Muscle layer of duodenum (tissue), 2 donors: ENCODE results near the gene PALLD.

ENCODE experiments used
- H3K27ac ChIP-seq: one replicate; pipeline ENCODE4 v1.7.0; 2013; ENCODE audit warnings: mild to moderate bottlenecking, low read length
- H3K27me3 ChIP-seq: one replicate; pipeline ENCODE4 v1.7.0; 2013; ENCODE audit warnings: low read depth, mild to moderate bottlenecking, control low read depth, low read length
- H3K36me3 ChIP-seq, 2 donors: one replicate each; pipeline ENCODE4 v1.7.0; 2013; ENCODE audit warnings: low read length in 2 of 2, control low read depth in 1 of 2, mild to moderate bottlenecking in 1 of 2; ENCODE audit not compliant: insufficient read depth in 2 of 2, control insufficient read depth in 1 of 2
- H3K4me1 ChIP-seq, 2 donors: one replicate each; pipeline ENCODE4 v1.7.0; 2013; ENCODE audit warnings: low read length in 2 of 2, mild to moderate bottlenecking in 2 of 2, control low read depth in 1 of 2, moderate library complexity in 1 of 2; ENCODE audit not compliant: insufficient read depth in 2 of 2, control insufficient read depth in 1 of 2
- H3K4me3 ChIP-seq, 2 donors: one replicate each; pipeline ENCODE4 v1.7.0; 2013; ENCODE audit warnings: low read length in 2 of 2, low read depth in 1 of 2, mild to moderate bottlenecking in 1 of 2
- H3K9me3 ChIP-seq, 2 donors: one replicate each; pipeline ENCODE4 v1.7.0; 2013; ENCODE audit warnings: low read length in 2 of 2, control low read depth in 1 of 2, mild to moderate bottlenecking in 1 of 2; ENCODE audit not compliant: control insufficient read depth in 1 of 2
- donor health status: healthy.

PALLD gene

GRCh38 chr4:168528131-168528949 is 31.5 kb downstream of the PALLD start:
- Histone ChIP-seq H3K4me1 (no peaks in the 10 kb centered on the region), H3K27me3 (no peaks in the 10 kb centered on the region), H3K36me3 (no peaks in the 10 kb centered on the region), H3K4me3 (no peak overlapping the region), H3K27ac (no peak overlapping the region), H3K9me3 (no peaks in the 10 kb centered on the region)

- Histone ChIP-seq H3K4me1 (no peaks in the 10 kb centered on the region), H3K36me3 (no peaks in the 10 kb centered on the region), H3K27ac (no peak overlapping the region), H3K9me3 (no peaks in the 10 kb centered on the region), H3K4me3 (no peak overlapping the region), H3K27me3 (no peaks in the 10 kb centered on the region)
These were observed 32.4 kb downstream of the PALLD start for GRCh38 chr4:168529257-168529656.

DNA sequence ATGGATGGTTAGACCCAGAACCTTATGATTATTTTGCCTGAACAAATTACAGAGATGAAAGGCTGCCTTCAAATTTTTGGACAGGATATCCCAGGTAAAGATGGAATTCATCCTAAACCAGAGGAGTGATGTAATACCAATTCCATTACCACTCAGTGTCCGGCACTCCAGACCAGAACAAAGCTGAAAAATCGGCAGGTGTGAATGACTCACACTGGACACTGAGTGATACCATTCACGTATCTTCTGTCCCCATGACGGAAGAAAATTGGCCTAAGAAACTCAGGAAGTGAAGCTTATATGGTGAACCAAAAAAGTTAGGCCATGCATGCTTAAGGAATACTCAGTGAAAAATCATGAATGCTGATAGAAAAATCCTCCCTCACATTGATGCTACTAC is 34.5 kb downstream of the PALLD start:
- no peaks in the 10 kb centered on the region for H3K4me1 ChIP-seq
- H3K27ac ChIP-seq = no peak overlapping the region
- H3K9me3 ChIP-seq = no peaks in the 10 kb centered on the region
- H3K27me3 ChIP-seq = no peaks in the 10 kb centered on the region
- no peaks in the 10 kb centered on the region for H3K36me3 ChIP-seq
- H3K4me3 ChIP-seq = no peak overlapping the region

- Histone ChIP-seq H3K36me3 (no peaks in the 10 kb centered on the region), H3K27me3 (no peaks in the 10 kb centered on the region), H3K4me1 (no peaks in the 10 kb centered on the region), H3K27ac (no peak overlapping the region), H3K9me3 (no peaks in the 10 kb centered on the region), H3K4me3 (no peak overlapping the region)
These were observed 37.7 kb downstream of the PALLD start for GRCh38 chr4:168534535-168534934.

DNA sequence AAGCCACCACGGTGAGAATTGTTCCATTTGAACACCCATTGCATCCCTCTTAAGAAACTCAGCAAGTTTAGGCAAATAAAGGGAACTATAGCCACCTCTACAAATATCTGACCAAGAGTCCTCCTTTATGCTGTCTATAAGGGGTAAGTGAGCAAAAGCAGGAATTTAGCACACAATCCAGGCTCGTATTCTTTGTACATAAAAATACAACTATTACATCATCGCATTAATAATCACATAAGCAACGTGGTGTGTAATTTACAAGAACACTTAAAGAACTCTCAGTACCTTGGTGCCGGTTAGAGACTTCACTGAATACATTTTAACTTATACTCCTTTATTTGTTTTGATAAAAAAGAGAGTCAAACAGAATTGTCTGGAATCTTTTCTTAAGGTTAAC is 38.8 kb downstream of the PALLD start:
- Histone ChIP-seq H3K27me3 (no peaks in the 10 kb centered on the region), H3K4me1 (no peaks in the 10 kb centered on the region), H3K27ac (no peak overlapping the region), H3K4me3 (no peak overlapping the region), H3K9me3 (no peaks in the 10 kb centered on the region), H3K36me3 (no peaks in the 10 kb centered on the region)

GRCh38 chr4:168536448-168536847 is 39.6 kb downstream of the PALLD start:
- Histone ChIP-seq H3K4me3 (no peak overlapping the region), H3K27me3 (no peaks in the 10 kb centered on the region), H3K36me3 (no peaks in the 10 kb centered on the region), H3K9me3 (no peaks in the 10 kb centered on the region), H3K4me1 (no peaks in the 10 kb centered on the region), H3K27ac (no peak overlapping the region)

DNA sequence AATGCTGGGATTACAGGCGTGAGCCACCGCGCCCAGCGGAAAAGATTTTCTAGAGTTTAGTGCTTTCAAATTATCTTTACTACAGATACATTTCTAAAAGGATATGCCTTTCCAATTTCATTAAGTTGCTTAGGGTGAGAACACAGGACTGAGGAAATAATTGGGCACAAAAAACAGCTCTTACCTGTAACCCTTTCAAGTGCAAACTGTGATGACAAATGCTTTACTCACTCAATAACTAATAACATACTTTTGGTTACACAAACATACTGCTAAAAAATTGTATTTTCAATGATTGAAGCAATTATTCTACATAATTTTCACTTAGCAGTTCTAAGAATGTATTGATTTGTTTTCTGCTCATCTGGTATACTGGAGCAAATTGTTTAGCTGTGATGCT is 40.2 kb downstream of the PALLD start:
- no peaks in the 10 kb centered on the region for H3K9me3 ChIP-seq
- no peak overlapping the region for H3K27ac ChIP-seq
- no peaks in the 10 kb centered on the region for H3K27me3 ChIP-seq
- H3K36me3 ChIP-seq = no peaks in the 10 kb centered on the region
- no peaks in the 10 kb centered on the region for H3K4me1 ChIP-seq
- H3K4me3 ChIP-seq = no peak overlapping the region

- H3K36me3 ChIP-seq = no peaks in the 10 kb centered on the region
- no peaks in the 10 kb centered on the region for H3K9me3 ChIP-seq
These were observed 40.7 kb downstream of the PALLD start for GRCh38 chr4:168537571-168537970.

GRCh38 chr4:168538632-168539031 is 41.8 kb downstream of the PALLD start:
- Histone ChIP-seq H3K27me3 (no peaks in the 10 kb centered on the region), H3K4me1 (no peaks in the 10 kb centered on the region), H3K36me3 (no peaks in the 10 kb centered on the region), H3K9me3 (no peaks in the 10 kb centered on the region), H3K4me3 (no peak overlapping the region), H3K27ac (no peak overlapping the region)

More at GRCh38 chr4:168537571-168537970, 40.7 kb downstream of the PALLD start:
- Histone ChIP-seq H3K27ac (no peak overlapping the region), H3K27me3 (no peaks in the 10 kb centered on the region), H3K4me3 (no peak overlapping the region), H3K4me1 (no peaks in the 10 kb centered on the region)

- no peaks in the 10 kb centered on the region for H3K36me3 ChIP-seq
- H3K4me3 ChIP-seq = no peak overlapping the region
- no peak overlapping the region for H3K27ac ChIP-seq
- peaks cover 0 to 4% of the 10 kb centered on the region in 2 donors for H3K4me1 ChIP-seq
- no peaks in the 10 kb centered on the region for H3K27me3 ChIP-seq
- H3K9me3 ChIP-seq = no peaks in the 10 kb centered on the region
These were observed 43.2 kb downstream of the PALLD start for GRCh38 chr4:168540086-168540485.

DNA sequence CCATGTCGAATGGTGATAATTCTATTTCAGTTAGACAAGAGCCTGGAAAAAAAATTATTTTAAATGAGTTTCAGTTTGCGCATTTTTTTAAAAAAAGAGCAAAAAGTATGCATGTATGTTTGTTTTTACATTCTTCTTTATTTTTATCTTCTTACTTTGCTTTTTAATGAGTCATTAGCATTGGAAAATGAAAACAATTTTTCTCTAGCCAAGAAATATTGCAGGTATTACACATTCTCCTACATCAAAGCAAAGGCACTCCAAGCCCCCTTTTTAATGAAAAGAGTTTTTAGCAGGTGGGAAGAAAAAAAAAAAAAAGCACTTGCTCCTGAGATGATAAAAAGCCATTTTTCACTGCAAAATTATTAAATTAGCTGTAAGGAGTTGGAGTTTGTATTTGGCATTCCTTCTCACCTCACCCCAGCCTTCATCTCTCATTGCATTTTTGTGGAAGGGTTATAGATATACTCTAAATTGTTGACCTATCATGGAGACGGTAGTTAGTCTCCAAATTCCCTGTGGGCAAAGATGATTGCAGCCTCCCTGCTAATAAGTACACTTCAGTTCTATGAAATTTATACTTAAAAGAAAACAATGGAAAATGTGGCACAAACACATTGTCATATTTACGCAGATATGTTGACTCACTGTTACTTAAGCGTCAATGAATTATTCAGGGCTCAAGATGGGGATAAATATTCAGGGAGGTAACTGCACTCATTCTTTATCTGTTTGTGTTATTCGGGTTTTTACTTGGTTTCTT is 43.8 kb downstream of the PALLD start:
- no peaks in the 10 kb centered on the region for H3K36me3 ChIP-seq
- H3K9me3 ChIP-seq = no peaks in the 10 kb centered on the region
- no peak overlapping the region for H3K27ac ChIP-seq
- H3K4me1 ChIP-seq = peaks cover 0 to 4% of the 10 kb centered on the region in 2 donors
- H3K4me3 ChIP-seq = no peak overlapping the region
- no peaks in the 10 kb centered on the region for H3K27me3 ChIP-seq
